NCI-H748 (cell line): ENCODE data around the gene BAAT.
"Not testable (repeated sequence)": the region's sequence is repeated elsewhere in the genome, so short reads cannot be mapped to it uniquely, and the experiment has no call there.

ENCODE experiments used
- DNase-seq: peaks from one replicate; lab custom pipeline; 2025; ENCODE audit not compliant: unreplicated experiment; lab: John Stamatoyannopoulos, UW

Gene BAAT

GRCh38 chr9:101384873-101385536, at the start of gene BAAT:
TSS of gene BAAT (minus strand) at chr9:101385006. CDS start at chr9:101371404, 13,602 bp downstream.
- not testable (repeated sequence) for DNase-seq

DNA sequence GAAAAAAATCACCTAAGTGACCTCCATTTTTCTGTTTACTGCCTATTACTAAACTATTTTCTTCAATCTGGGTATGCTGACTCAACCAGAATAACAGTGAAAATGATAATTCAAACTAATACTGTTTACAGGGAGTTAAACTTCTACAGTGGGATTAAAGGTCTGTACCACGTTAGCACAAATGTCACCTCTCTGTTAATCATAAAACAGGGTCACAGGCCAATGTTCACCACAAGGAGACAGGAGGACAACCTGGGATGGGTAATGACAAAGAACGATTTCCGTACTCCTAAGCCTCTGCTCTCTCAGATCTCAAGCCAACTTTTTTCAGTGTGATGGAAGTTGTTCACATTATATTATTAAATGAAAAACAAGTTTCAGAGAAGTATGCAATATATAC, 48.4 kb upstream of the BAAT start:
- no peak for DNase-seq

DNA sequence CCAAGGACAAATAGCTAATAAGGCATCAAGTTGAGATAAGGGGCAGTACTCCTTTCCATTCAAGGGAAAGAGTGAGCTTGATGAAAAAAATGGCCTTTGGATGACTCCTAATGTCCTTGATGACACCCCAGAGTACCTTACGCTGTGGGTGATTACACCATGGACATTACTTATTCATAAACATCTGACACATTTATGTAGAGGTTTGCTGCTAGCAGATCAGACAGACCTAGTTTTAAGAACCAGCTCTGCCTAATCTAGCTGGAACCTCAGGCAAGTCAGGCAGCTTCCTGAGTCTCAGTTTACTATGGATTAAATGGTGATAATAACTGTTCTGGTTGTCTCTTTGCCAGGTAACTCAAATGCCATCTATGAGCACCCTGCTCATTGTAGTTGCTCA, 47.9 kb upstream of the BAAT start:
- DNase-seq = no peak

GRCh38 chr9:101432171-101432570, 47.4 kb upstream of the BAAT start:
- no peak for DNase-seq

DNA sequence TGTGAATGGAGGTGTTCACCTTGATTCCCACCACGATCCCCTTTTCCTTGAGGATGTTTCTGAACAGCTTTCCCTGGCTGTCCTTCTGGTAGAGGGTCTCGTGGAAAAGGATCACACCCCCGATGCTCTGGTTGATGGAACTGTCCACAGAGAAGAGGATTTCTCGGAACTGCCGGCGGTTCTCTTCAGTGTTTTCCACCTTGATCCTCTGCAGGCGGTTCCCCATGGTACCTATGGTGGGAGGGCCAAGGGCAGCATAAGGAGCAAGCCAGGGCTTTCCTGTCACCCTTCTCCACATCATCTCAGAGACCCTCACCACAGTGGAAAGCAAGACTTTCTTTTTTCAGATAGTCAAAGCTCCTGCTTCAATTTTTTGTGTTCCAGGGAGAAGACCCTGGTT, 44.9 kb upstream of the BAAT start:
- no peak for DNase-seq

- no peak for DNase-seq
Measured at GRCh38 chr9:101428909-101429308, 44.1 kb upstream of the BAAT start.

DNA sequence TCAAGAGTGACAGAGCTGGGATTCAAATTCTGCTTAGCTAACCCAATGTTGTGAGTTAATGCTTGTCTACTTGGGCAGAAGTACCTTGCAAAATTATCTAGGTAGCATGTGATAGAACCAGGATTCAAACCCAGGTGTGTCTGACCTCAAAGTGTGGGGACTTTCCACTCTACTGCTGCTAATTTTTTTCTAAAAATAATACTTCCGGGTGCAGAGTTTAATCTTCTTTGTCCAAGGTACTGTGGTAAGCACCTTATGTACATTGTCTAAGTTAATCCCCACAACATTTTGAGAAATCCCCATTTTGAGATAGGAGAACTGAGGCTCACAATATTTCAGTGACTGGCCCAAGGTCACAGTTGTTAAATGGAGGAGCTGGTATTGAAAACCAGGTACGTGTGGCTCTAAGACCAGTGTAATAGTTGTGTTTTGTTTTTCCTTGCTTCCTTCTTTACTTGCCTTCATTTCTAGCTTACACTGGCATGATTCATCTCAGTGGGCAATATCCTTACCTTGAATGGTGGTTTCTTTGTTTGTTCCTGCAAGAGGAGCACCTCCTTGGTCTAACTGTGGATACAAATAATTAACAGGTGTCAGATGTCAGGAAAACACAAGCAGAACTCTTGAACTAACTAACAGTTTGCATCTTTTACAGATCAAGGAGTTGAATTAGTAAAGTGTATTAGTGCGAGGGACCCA, 43.3 kb upstream of the BAAT start:
- no peak for DNase-seq

- peak; percentile 20 for DNase-seq
Measured at GRCh38 chr9:101427358-101427757, 42.6 kb upstream of the BAAT start.

GRCh38 chr9:101421653-101422065, 36.9 kb upstream of the BAAT start:
- DNase-seq = no peak

DNA sequence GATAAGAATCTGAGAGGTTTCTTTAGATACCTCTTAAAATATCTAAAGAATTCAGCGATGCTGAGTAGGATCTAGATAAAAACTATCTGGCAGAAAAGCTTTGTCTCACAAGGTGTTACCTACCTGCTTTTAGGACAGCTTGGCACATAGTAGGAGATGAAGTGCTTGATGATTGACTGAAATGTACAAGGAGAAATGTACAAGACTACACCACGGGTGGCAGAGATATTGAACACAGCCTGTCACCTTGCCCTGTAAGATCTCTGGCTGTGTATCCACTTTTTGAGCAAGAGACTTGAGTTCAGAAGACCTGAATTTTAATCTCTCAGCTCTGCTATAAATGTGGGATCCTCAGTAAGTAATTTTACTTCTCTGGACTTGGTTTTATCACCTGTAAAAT, 35.1 kb upstream of the BAAT start:
- no peak for DNase-seq

- no peak for DNase-seq
Measured at GRCh38 chr9:101418518-101419430, 34.0 kb upstream of the BAAT start.

DNA sequence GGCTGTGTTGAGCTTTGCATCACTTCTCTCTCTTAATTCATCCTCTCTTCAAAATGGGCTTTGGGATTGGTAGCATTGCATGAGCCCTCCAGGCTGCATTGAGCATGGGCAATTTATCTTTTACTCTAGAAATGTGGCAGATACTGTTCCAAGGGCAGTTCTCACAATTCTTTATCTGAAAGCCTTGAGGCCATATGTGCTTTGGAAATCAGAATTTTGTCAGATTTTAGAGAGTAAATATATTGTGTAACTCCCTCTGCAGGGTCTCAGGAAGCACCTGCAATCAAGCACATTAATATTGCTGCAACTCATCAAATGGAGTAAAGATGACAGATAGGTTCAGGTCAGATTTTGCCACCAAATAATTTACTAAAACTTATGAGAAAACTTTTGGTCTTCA, 33.2 kb upstream of the BAAT start:
- DNase-seq = no peak

DNA sequence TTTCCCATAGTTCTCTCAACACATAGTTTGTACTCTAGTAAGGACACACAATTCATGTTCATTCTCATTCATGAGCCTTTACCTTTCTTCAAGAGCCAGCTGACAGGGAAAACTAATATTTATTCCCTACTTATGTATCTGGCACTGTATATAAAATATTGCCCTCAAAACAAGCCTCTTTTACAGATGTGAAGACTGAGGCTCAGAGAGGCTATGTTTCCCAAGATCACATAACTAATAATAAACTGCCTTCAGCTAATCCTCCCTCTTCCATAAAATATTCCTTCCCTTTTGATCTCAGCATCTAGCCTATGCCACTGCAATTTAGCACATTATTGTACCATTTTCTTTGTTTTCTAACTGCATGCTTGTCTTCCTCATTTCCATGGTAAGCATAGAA, 32.6 kb upstream of the BAAT start:
- DNase-seq = no peak

DNA sequence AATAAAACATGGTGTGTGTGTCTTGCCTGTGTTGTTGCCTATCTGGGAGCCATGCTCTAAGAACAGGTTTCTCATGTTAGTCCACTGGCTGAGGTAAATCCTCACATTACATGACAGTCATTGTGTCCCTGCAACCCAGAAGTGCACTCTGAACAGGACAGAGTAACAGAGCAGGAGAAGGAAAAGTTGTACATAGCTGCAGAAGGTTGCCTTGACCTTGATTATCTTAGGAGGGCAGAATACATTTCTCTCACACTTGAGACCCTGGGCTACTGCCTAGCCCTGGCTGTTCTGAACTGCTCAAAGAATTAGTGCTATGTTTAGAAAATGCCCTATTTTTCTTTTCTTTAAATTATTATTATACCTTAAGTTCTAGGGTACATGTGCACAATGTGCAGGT, 30.8 kb upstream of the BAAT start:
- no peak for DNase-seq

GRCh38 chr9:101414839-101415238, 30.0 kb upstream of the BAAT start:
- no peak for DNase-seq

GRCh38 chr9:101409079-101409477, 24.3 kb upstream of the BAAT start:
- DNase-seq = peak; percentile 21

DNA sequence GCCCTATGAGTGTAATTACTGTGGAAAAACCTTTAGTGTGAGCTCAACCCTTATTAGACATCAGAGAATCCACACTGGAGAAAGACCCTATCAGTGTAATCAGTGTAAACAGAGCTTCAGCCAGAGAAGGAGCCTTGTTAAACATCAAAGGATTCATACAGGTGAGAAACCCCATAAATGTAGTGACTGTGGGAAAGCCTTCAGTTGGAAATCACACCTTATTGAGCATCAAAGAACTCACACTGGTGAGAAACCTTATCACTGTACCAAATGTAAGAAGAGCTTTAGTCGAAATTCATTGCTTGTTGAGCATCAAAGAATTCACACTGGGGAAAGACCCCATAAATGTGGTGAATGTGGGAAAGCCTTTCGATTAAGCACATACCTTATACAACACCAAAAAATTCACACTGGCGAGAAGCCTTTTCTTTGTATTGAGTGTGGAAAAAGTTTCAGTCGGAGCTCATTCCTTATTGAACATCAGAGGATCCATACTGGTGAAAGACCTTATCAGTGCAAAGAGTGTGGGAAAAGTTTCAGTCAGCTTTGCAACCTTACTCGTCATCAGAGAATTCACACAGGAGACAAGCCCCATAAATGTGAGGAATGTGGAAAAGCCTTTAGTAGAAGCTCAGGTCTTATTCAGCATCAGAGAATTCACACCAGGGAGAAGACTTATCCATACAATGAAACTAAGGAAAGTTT, 23.7 kb upstream of the BAAT start:
- no peak for DNase-seq

DNA sequence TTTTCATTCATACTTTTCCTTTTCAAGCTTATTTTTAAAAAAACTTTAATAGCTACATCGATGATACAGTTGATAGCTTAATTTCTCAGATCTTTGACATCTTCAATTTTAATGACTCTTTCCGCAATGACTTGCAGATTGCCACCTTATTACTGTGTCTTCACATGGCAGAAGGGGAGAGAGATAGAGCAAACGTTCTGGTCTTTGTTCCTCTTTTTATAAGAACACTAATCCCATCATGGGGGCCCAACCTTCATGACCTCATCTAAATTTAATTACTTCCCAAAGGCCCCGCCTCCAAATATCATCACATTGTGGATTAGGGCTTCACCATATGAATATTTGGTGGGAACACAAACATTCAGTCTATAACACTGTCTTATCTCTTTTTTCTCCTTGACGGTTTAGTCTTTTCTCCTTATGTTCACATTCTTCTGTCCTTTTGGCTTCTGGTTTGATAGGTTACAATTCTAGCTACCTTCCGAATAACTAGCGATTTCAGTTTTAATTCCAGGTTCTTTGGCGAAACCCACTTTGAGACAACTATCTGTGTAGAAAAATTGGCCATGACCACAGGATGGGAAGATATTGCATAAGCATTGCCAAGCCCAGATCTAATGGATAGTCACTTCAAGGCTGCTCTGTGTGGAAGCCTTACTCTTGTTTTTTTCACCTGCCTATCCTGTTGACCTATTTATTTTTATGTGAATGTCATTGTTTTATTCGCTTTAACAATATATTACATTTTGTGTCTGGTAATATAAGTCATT, 18.9 kb upstream of the BAAT start:
- DNase-seq = no peak

DNA sequence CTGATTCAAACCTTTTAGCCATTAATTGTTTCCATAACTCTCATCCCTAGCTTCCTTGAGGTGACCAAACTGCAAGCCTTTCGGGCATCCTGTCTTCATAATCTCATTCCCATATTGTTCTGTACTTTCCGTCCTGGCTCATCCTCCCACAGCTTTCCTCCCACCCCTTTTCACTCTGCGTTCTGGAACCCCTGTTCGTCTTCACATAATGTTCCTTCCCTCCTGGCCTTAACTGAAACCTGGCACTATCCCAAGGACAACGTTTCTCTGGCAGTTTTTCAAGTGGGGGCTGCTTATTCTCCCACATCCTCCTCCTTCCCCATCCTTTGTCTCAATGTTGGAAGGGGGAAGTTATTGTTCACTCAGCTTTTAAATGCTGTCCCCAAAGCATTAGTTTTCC, 15.3 kb upstream of the BAAT start:
- no peak for DNase-seq

GRCh38 chr9:101399643-101399970, 14.8 kb upstream of the BAAT start:
- DNase-seq = no peak
